ENCODE measurements around the gene MRLN. TPM values are rescaled to one million over a fixed set of nuclear protein-coding genes. Genes with fewer than 3 reads are reported as not detected.

MRLN gene
- total RNA-seq, 2 experiments from 2014 or later, result 0.56 TPM; not detected in 1

GRCh38 chr10:59687657-59688056, 65.6 kb downstream of the MRLN start:
- ATAC-seq (ENCODE audit: poor library complexity), result no peak
- POLR2A ChIA-PET, result no interaction called here
- H3K36me3 ChIP-seq (ENCODE audit: insufficient read depth, low read length), result no peaks in the 10 kb centered on the region
- no peak overlapping the region for H3K27ac ChIP-seq (ENCODE audit: low read depth in 1 of 2, low read length in 2 of 2)
- no peaks in the 10 kb centered on the region for H3K4me1 ChIP-seq (ENCODE audit: insufficient read depth, low read length)
- intact Hi-C loops (cut with DNase I, micrococcal nuclease), result no loop called here
- Mint-ChIP-seq H3K4me1 (ENCODE audit: low read depth) (no peaks in the 10 kb centered on the region), H3K4me3 (no peak overlapping the region), H3K27me3 (peaks cover 14% of the 10 kb centered on the region), H3K9me3 (no peaks in the 10 kb centered on the region), H3K27ac (no peak overlapping the region), H3K36me3 (ENCODE audit: low read depth) (no peaks in the 10 kb centered on the region)
- no peak for DNase-seq
- H3K27me3 ChIP-seq (ENCODE audit: control insufficient read depth in 1 of 2, insufficient read depth in 2 of 2, low read length in 2 of 2), result no peaks in the 10 kb centered on the region
- CTCF ChIA-PET, result interaction anchor here (0.6 kb wide), 1 partner anchor 468 kb away, joined by 3 read pairs; no protein-coding TSS in a partner anchor
- no peaks in the 10 kb centered on the region for H3K9me3 ChIP-seq (ENCODE audit: control insufficient read depth in 1 of 2, insufficient read depth in 1 of 2, low read length in 2 of 2)
- no peak overlapping the region for H3K4me3 ChIP-seq (ENCODE audit: low read length)
- no peak for TF ChIP-seq CTCF (IDR thresholded peaks at IDR 0.05)

Other genes starting within 250 kb of the MRLN start
- not detected for gene SLC16A9, start 43.6 kb downstream of the MRLN start, total RNA-seq
- 10 to 100 TPM; 21.6 to 22.1 TPM for gene CCDC6, start 153.1 kb upstream of the MRLN start, total RNA-seq